Osteocyte (in vitro differentiated cells): ENCODE measurements around the gene MARK4. TPM values are rescaled to one million over a fixed set of nuclear protein-coding genes. Genes with fewer than 3 reads are reported as not detected.

Experiments
- DNase-seq: peaks from one replicate; pipeline ENCODE4 v3.0.0; 2021; ENCODE audit warnings: mixed read lengths; ENCODE audit not compliant: unreplicated experiment; ENCODE audit errors: extremely low spot score
- H3K27ac Mint-ChIP-seq: one replicate; pipeline ENCODE4 v1.8.0; 2021; ENCODE audit warnings: mild to moderate bottlenecking, mixed read lengths; ENCODE audit not compliant: unreplicated experiment
- H3K27me3 Mint-ChIP-seq: one replicate; pipeline ENCODE4 v1.8.0; 2021; ENCODE audit warnings: mixed read lengths; ENCODE audit not compliant: unreplicated experiment
- H3K36me3 Mint-ChIP-seq: one replicate; pipeline ENCODE4 v1.8.0; 2021; ENCODE audit warnings: mixed read lengths; ENCODE audit not compliant: unreplicated experiment
- H3K4me1 Mint-ChIP-seq: one replicate; pipeline ENCODE4 v1.8.0; 2021; ENCODE audit warnings: mixed read lengths; ENCODE audit not compliant: unreplicated experiment
- H3K4me3 Mint-ChIP-seq: one replicate; pipeline ENCODE4 v1.8.0; 2021; ENCODE audit warnings: mild to moderate bottlenecking, moderate library complexity, mixed read lengths; ENCODE audit not compliant: unreplicated experiment
- H3K9me3 Mint-ChIP-seq: one replicate; pipeline ENCODE4 v1.8.0; 2021; ENCODE audit warnings: mixed read lengths; ENCODE audit not compliant: unreplicated experiment
- total RNA-seq: library from RNA; stranded (reverse); gene quantifications from 2 replicates; pipeline ENCODE4 v1.2.1, GENCODE V29; 2021
- TF ChIP-seq, protein P1 (sequence below): fragments of 200-600 bp; sonication (generic); IDR thresholded peaks from 2 replicates; pipeline ENCODE4 v1.5.0; 2021; ENCODE audit warnings: antibody characterized with exemption, mild to moderate bottlenecking, moderate library complexity

The MARK4 gene
- total RNA-seq, 1 donor from 2014 or later, result 61.2 TPM

DNA sequence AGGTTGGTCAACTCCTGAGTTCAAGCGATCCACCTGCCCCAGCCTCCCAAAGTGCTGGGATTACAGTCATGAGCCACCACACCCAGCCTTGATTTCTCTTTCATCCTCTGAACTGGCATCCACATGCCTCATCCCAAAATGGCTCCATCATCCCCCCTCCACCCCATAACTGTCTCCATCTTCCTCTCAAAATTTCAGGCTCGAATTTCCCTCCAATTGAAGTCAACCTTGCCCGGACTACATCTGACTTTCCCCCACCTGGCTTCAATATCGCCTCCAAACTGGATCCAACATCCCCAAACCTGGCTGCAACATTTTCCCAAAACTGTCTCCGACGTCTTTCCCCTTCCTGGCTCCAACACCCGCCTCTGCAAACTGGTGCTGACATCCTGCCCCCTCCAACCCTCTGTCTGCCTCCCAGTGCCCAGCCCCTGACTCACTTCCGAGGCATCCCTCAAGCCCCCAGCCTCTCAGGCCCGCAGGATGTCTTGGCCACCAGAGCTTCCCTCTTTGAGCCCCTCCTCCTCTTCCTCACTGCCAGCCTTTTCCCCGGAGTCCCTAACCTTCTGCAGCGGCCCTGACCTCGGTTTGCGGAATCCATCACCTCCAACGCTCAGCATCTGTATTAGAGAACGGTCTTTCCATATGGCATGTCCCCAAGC, 6.8 kb upstream of the MARK4 start:
- TF ChIP-seq, protein P1, sequence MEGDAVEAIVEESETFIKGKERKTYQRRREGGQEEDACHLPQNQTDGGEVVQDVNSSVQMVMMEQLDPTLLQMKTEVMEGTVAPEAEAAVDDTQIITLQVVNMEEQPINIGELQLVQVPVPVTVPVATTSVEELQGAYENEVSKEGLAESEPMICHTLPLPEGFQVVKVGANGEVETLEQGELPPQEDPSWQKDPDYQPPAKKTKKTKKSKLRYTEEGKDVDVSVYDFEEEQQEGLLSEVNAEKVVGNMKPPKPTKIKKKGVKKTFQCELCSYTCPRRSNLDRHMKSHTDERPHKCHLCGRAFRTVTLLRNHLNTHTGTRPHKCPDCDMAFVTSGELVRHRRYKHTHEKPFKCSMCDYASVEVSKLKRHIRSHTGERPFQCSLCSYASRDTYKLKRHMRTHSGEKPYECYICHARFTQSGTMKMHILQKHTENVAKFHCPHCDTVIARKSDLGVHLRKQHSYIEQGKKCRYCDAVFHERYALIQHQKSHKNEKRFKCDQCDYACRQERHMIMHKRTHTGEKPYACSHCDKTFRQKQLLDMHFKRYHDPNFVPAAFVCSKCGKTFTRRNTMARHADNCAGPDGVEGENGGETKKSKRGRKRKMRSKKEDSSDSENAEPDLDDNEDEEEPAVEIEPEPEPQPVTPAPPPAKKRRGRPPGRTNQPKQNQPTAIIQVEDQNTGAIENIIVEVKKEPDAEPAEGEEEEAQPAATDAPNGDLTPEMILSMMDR, result no peak
- Mint-ChIP-seq H3K36me3 (no peaks in the 10 kb centered on the region), H3K4me1 (peaks cover 38% of the 10 kb centered on the region), H3K27me3 (no peaks in the 10 kb centered on the region), H3K4me3 (peak overlapping the region; percentile 60), H3K9me3 (no peaks in the 10 kb centered on the region), H3K27ac (peak overlapping the region; percentile 92)
- no peak for DNase-seq

DNA sequence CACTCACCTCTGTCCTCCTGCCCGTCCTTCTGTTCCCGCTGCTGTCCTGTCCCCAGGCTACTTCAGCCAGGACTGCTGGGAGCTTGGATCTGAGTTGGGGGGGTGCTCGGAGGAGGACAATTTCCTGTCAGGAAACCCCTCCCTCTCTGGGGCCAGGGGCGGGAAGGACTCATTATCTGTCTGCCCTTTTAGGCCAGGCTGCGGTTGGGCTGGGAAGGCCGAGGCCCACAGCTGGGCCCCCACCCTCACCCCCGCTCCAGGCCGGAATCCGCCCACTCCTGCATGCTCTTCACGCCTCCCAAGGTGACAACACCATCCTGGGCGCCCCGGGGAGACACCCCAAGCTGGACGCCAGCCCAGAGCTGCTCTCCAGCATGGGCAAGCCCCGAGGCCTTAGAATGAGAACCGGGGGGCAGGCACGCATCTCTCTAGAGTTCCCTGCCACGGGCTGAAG, 5.7 kb upstream of the MARK4 start, which contains the start of gene EXOC3L2:
EXOC3L2 (minus strand) TSS at position 74 of the 454 bp plus-strand sequence. CDS start 6,362 bp downstream, outside the sequence.
- TF ChIP-seq, protein P1, result no peak
- no peak for DNase-seq
- Mint-ChIP-seq H3K9me3 (no peaks in the 10 kb centered on the region), H3K4me1 (peaks cover 39% of the 10 kb centered on the region), H3K27me3 (no peaks in the 10 kb centered on the region), H3K4me3 (peak within 1 kb of the TSS; percentile 60), H3K36me3 (no peaks in the 10 kb centered on the region), H3K27ac (peak within 1 kb of the TSS; percentile 92)

DNA sequence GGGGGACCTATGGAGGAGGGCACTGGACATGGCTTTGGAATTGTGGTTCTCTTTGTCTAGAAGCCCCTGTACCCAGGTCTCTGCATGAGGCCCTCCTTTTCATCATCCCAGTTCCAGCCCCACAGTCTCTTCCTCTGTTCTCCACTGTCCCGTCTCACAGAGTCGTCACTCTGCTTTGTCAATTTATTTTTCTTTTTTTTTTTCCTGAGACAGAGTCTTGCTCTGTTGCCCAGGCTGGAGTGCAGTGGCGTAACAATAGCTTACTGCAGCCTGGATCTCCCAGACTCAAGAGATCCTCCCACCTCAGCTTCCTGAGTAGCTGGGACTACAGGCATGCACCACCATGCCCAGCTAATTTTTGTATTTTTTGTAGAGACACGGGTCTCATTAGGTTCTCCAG, 5.2 kb upstream of the MARK4 start:
- Mint-ChIP-seq H3K4me1 (peaks cover 42% of the 10 kb centered on the region), H3K9me3 (no peaks in the 10 kb centered on the region), H3K36me3 (no peaks in the 10 kb centered on the region), H3K27me3 (no peaks in the 10 kb centered on the region), H3K27ac (peak overlapping the region; percentile 92), H3K4me3 (peak overlapping the region; percentile 42)
- TF ChIP-seq, protein P1, result no peak
- DNase-seq, result no peak

DNA sequence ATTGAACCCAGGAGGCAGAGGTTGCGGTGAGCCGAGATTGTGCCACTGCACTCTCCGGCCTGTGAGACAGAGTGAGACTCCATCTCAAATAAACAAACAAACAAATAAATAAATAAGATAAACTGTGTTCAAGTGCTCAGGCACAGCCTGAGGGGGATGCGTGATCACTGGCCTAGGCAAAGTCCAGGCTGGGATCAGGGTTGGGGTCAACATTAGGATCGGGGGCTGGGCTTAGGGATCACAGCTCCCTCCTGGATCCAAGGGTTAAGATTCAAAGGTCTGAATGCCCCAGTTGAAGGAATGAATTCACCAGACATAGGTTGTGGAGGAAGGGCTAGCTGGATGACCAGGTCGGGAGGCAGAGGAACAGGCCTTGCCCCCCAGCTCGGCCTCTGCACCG, 3.9 kb upstream of the MARK4 start:
- no peaks in the 10 kb centered on the region for H3K36me3 Mint-ChIP-seq
- H3K4me3 Mint-ChIP-seq, result no peak overlapping the region
- H3K9me3 Mint-ChIP-seq, result no peaks in the 10 kb centered on the region
- H3K27ac Mint-ChIP-seq, result no peak overlapping the region
- H3K4me1 Mint-ChIP-seq, result peaks cover 41% of the 10 kb centered on the region
- no peak for DNase-seq
- TF ChIP-seq, protein P1, result no peak
- no peaks in the 10 kb centered on the region for H3K27me3 Mint-ChIP-seq

DNA sequence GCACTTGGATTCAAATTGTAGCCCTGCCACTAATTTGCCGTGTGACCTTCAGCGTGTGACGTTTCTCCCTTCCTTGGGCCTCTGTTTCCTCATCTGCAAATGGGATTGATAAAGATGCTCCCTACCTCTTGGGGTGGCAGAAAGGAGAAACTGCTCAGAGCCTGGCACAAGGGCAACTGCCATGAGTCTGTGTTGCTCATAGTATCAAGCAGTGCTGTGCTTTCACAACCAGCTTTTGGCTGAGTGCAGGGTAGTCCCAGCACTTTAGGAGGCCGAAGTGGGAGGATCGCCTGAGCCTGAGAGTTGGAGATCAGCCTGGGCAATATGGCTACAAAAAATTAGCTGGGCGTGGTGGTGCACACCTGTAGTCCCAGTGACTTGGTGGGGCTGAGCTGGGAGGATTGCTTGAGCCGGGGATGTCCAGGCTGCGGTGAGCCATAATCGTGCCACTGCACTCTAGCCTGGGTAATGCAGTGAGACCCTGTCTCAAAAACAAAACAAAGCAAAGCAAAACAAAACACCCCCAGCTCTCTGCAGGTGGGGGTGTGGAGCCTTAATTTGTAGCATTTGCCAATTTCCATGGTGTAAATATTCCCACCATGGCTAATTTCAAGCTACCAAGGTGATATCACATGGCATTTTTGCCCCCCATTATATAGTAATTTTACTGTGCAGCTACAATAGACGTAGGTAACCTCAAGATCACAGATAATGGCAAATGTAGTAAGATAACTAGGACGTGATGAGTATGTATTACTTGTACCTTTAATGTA, 1.6 kb upstream of the MARK4 start:
- H3K9me3 Mint-ChIP-seq, result no peaks in the 10 kb centered on the region
- H3K27me3 Mint-ChIP-seq, result no peaks in the 10 kb centered on the region
- DNase-seq, result no peak
- no peak overlapping the region for H3K4me3 Mint-ChIP-seq
- TF ChIP-seq, protein P1, result no peak
- peaks cover 53% of the 10 kb centered on the region for H3K4me1 Mint-ChIP-seq
- no peak overlapping the region for H3K27ac Mint-ChIP-seq
- H3K36me3 Mint-ChIP-seq, result no peaks in the 10 kb centered on the region
